ENCODE data around the gene RAB11FIP3. TPM values are rescaled to one million over a fixed set of nuclear protein-coding genes. Genes with fewer than 3 reads are reported as not detected.

The RAB11FIP3 gene
- total RNA-seq, 1 donor from 2014 or later, result 26.5 TPM

- peak; percentile 91 to 96 for DNase-seq (ENCODE audit: low spot score in 2 of 2)
- no peak for FAIRE-seq
Measured at GRCh38 chr16:527015-527903, 101.8 kb downstream of the RAB11FIP3 start, which contains the start of gene CAPN15. Gene CAPN15 (plus strand): TSS chr16:527712. CDS start chr16:546839, 19,127 bp downstream.

DNA sequence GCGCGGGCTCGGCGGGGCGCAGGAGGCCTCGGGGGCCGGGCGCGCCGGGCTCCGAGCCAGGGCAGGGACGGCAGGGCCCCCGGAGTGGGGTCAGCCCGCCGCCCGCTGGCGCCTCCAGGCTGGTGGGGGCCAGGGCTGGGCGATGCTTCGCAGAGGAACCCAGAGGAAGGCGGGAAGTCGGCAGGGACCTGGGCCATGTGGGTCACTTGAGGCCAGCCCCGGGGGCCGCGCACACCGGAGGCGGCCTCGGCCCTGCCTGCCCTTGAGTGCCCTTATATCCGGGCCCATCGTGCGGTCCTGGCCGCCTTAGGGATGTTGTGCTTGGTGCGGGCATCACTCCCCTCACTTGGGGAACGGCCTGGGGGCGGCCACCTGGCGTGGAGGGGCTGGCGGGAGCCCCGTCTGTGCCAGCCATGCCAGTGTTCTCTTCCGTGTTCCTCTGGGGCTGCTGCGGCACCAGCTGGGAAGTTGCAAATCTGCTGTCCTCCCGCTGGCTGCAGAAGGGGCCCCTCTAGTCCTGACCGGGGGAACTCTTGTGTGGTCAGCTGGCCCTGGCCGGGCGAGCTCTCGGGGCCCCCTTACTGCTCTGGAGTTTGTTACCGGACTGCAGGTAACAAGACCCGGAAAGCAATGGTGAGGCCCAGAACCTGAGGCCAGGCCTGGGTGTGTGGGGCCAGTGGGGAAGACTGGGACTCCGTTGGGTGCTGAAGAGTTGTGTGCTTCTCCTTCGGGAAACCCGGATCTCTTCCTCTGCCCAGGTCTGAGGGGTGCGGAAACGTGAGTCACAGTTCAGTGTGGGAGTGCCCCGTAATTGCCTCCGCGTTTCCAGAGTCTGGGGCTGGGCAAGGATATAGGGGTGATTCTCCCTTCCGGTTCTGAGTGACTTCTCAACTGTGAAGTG, 102.9 kb downstream of the RAB11FIP3 start:
- DNase-seq (ENCODE audit: low spot score in 2 of 2) (no peak), FAIRE-seq (no peak)

- FAIRE-seq, result no peak
Measured at GRCh38 chr16:529012-529575, 103.6 kb downstream of the RAB11FIP3 start.

GRCh38 chr16:530111-530817, 104.8 kb downstream of the RAB11FIP3 start:
- FAIRE-seq (no peak), DNase-seq (ENCODE audit: low spot score in 2 of 2) (no peak)

More at GRCh38 chr16:529012-529575, 103.6 kb downstream of the RAB11FIP3 start:
- no peak for DNase-seq (ENCODE audit: low spot score in 2 of 2)

GRCh38 chr16:531494-532125, 106.2 kb downstream of the RAB11FIP3 start:
- no peak for FAIRE-seq

GRCh38 chr16:533391-534123, 108.1 kb downstream of the RAB11FIP3 start:
- FAIRE-seq, result no peak

More at GRCh38 chr16:531494-532125, 106.2 kb downstream of the RAB11FIP3 start:
- DNase-seq (ENCODE audit: low spot score in 2 of 2), result no peak

GRCh38 chr16:534135-534534, 108.7 kb downstream of the RAB11FIP3 start:
- DNase-seq (ENCODE audit: low spot score in 2 of 2) (no peak), FAIRE-seq (no peak)

More at GRCh38 chr16:533391-534123, 108.1 kb downstream of the RAB11FIP3 start:
- no peak for DNase-seq (ENCODE audit: low spot score in 2 of 2)

DNA sequence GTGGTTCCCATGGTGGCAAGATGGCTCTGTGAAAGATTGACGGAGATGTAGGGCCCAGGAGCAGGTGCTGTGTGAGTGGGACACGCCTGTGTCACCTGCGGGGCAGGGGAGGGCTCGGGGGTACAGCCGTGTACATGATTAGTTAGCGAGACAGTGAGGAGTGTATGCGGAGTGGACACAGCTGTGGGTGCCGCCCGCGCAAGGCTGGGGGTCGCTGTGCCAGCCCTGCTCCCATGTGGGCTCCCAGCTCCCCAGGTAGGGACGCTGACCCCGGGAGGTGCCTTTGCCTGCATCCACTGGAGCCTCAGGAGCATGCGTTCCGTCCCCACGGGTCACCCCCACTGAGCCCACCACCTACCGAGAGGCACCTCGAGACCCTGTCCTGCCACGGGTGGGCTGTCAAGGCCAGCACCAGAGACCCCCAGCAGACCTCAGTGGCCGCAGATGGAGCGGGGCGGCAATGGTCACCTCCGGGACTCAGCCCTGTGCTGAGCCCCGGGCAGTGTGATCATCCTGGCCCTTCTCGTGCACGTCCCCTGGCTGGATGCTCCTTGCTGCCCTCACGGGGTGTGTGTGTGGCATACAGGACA, 109.5 kb downstream of the RAB11FIP3 start:
- FAIRE-seq (no peak), DNase-seq (ENCODE audit: low spot score in 2 of 2) (no peak)

DNA sequence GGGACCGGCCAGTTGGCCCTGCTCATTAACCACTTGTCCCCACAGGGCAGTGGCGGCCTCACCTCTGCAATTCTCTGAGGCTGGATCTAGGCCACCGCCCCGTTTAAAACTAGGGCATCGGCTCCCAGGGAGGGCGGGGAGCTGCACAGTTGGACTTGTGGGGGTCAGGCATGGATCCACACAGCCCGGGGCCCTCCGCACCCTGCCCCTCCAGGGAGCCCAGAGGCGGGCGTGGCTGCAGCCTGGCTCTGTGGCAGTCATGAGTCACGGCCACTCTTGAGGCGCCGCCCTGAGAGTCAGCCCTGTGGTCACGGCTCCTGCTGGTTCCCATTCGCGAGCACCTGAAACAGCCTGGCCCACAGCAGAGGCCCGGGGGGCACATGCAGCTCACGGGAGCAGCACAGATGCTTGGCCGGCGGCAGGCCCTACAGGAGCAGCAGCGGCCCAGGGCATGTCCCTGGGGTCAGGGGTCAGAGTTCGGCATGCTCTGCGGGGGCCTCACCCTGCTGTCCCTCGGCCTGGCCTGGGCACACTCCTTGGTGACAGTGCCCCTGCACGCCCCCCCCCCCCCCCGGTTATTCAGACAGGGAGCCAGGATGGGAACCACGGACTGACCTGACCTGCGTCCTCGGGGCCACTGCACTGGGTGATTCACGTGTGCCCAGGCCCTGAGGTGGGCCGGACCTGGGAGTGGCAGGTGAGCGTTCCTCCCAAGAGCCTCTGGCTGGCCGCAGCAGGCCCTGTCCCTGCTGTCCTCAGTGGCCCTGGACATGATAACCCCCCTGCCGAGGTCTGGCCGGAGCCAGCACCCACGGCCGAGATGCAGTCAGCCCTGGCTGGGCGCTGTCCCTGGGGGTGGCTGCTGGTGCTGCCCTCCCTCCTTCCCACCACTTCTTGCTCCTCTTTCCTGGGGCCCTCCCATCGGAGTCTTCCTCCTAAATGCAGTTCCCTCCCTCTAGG, 110.3 kb downstream of the RAB11FIP3 start:
- no peak for FAIRE-seq
- no peak for DNase-seq (ENCODE audit: low spot score in 2 of 2)

- FAIRE-seq (no peak), DNase-seq (ENCODE audit: low spot score in 2 of 2) (no peak)
Measured at GRCh38 chr16:536746-537145, 111.3 kb downstream of the RAB11FIP3 start.

- no peak for DNase-seq (ENCODE audit: low spot score in 2 of 2)
- no peak for FAIRE-seq
Measured at GRCh38 chr16:537415-538335, 112.2 kb downstream of the RAB11FIP3 start.

GRCh38 chr16:539901-540530, 114.6 kb downstream of the RAB11FIP3 start:
- FAIRE-seq (no peak), DNase-seq (ENCODE audit: low spot score in 2 of 2) (no peak)

GRCh38 chr16:540645-541340, 115.3 kb downstream of the RAB11FIP3 start:
- no peak for DNase-seq (ENCODE audit: low spot score in 2 of 2)
- FAIRE-seq, result no peak

DNA sequence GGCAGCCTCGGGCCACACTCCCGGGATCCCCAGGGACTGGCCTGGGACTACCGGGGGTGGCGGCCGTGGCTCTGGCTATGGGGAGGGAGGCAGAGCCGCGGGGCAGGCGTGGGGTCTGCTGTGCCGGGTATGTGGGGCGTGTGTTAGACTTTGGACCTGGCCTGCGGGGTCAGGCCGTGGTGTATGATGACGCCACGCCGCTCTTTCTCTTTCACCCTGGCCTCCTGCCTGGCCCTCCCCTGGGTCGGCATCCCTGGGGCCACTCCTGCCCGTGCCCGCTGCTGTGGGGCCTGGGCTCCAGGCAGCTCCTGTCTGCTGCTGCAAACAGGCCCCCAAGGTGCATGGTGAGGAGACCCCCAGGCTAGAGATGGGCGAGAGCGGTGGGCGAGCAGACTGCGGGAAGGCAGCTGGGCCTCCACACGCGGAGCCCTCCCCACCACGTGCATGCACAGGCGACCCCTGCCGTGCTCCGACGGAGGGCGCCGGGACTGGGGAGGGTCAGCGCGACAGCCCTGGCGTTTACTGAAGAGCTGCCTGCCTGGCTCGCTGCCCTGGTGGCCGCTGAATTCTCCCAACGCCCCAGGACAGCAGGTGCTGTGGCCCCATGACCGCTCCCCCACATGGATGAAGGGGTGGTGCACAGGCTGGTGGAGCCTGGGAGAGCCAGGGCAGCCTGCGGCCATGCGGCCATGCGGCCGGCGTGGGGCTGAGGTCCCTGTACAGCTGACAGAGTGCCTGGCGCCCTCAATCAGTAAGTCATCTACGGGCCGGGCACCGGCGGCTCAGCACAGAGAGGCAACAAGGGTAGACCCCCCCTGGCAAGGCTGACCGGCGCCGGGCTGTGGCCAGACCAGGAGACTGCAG, 118.1 kb downstream of the RAB11FIP3 start:
- no peak for FAIRE-seq
- no peak for DNase-seq (ENCODE audit: low spot score in 2 of 2)
